ENCODE measurements around the gene SYCP1. TPM values are rescaled to one million over a fixed set of nuclear protein-coding genes. Genes with fewer than 3 reads are reported as not detected.

The SYCP1 gene
- total and polyA plus RNA-seq, 5 donors from 2014 or later, result not detected

DNA sequence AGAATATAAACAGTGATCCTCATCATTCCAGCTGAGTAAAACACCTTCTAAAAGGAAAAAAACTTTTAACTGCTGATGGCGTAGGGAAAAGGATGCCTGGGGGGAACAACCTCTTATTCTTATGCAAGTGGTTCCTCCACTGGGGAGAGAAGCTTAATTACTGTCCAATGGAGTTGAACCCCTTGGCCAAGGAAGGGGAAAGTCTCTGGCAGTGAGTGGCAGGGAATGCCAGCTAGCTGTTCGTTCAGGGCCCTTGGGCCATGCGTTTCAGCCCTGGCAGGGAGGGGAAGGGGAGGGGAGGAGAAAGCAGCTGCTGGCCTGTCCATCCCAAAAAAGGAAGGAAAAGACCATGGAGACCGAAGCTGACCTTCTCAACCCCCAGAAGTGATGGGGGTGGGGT is 22.6 kb upstream of the SYCP1 start:
- no peak overlapping the region for H3K27ac Mint-ChIP-seq
- H3K4me1 Mint-ChIP-seq, result no peaks in the 10 kb centered on the region
- DNase-seq (no peak), ATAC-seq (ENCODE audit: low read depth in 2 of 2) (no peak)
- Histone ChIP-seq H3K9me3 (ENCODE audit: control insufficient read depth in 2 of 2, low read length in 2 of 2) (no peaks in the 10 kb centered on the region), H3K27ac (ENCODE audit: insufficient read depth, low read length, poor library complexity, severe bottlenecking) (no peak overlapping the region), H3K4me1 (ENCODE audit: control insufficient read depth, insufficient read depth, low read length, poor library complexity, severe bottlenecking) (no peaks in the 10 kb centered on the region), H3K36me3 (ENCODE audit: control insufficient read depth, insufficient read depth, low read length) (no peaks in the 10 kb centered on the region), H3K27me3 (ENCODE audit: control insufficient read depth, insufficient read depth, low read length) (no peaks in the 10 kb centered on the region), H3K4me3 (ENCODE audit: low read depth, low read length) (no peak overlapping the region)
- H3K27me3 Mint-ChIP-seq, result no peaks in the 10 kb centered on the region
- H3K4me3 Mint-ChIP-seq, result no peak overlapping the region
- H3K36me3 Mint-ChIP-seq, result peaks cover 3% of the 10 kb centered on the region
- H3K9me3 Mint-ChIP-seq, result peaks cover 0 to 3% (median 0%) of the 10 kb centered on the region in 7 donors

DNA sequence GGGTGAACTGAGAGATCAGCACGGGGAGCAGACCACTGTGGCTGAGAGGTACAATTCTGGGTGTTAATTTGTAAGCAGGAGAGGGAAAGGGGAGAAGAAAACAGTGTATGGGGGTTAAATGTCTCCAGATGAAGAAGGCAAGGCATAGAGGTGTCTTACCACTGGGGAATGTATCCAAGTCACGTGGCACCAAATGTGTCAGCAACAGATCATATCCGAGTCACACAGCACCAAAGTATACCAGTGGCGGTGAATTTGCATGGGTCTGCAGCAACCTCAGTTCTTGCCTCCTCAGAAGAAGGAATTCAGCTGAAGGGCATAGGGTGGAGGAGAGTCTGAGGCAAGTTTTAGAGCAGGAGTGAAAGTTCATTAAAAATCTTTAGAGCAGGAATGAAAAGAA is 21.2 kb upstream of the SYCP1 start:
- H3K9me3 ChIP-seq (ENCODE audit: control insufficient read depth in 2 of 2, low read length in 2 of 2), result no peaks in the 10 kb centered on the region
- H3K36me3 ChIP-seq (ENCODE audit: control insufficient read depth, insufficient read depth, low read length), result no peaks in the 10 kb centered on the region
- H3K4me3 Mint-ChIP-seq, result no peak overlapping the region
- peaks cover 3% of the 10 kb centered on the region for H3K27me3 Mint-ChIP-seq
- H3K27ac ChIP-seq (ENCODE audit: insufficient read depth, low read length, poor library complexity, severe bottlenecking), result no peak overlapping the region
- no peak for ATAC-seq (ENCODE audit: low read depth in 2 of 2)
- H3K4me1 ChIP-seq (ENCODE audit: control insufficient read depth, insufficient read depth, low read length, poor library complexity, severe bottlenecking), result no peaks in the 10 kb centered on the region
- no peak overlapping the region for H3K4me3 ChIP-seq (ENCODE audit: low read depth, low read length)
- peaks cover 0 to 3% (median 0%) of the 10 kb centered on the region in 7 donors for H3K9me3 Mint-ChIP-seq
- no peak for DNase-seq
- H3K4me1 Mint-ChIP-seq, result peaks cover 0 to 1% (median 0%) of the 10 kb centered on the region in 4 donors
- H3K27me3 ChIP-seq (ENCODE audit: control insufficient read depth, insufficient read depth, low read length), result no peaks in the 10 kb centered on the region
- H3K36me3 Mint-ChIP-seq, result peaks cover 3% of the 10 kb centered on the region
- H3K27ac Mint-ChIP-seq, result peak overlapping the region in 1 of 3 donors; percentile 21

DNA sequence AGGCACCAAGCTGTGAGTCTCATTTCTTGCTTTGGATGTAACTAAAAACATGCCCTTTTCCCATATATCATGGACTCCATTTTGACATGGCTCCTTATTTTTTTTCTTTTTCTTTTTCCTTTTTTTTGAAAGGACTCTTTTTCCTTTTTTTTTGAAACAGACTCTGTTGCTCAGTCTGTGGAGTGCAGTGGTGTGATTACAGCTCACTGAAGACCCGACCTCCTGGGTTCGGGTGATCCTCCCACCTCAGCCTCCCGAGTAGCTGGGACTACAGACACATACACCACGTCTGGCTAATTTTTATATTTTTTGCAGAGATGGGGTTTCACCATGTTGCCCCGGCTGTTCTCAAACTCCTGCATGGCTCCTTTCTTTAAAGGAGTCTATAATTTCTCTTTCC is 10.4 kb upstream of the SYCP1 start:
- Histone ChIP-seq H3K4me3 (ENCODE audit: low read depth, low read length) (no peak overlapping the region), H3K27me3 (ENCODE audit: control insufficient read depth, insufficient read depth, low read length) (peaks cover 10% of the 10 kb centered on the region), H3K9me3 (ENCODE audit: control insufficient read depth in 2 of 2, low read length in 2 of 2) (no peaks in the 10 kb centered on the region), H3K27ac (ENCODE audit: insufficient read depth, low read length, poor library complexity, severe bottlenecking) (no peak overlapping the region), H3K4me1 (ENCODE audit: control insufficient read depth, insufficient read depth, low read length, poor library complexity, severe bottlenecking) (no peaks in the 10 kb centered on the region), H3K36me3 (ENCODE audit: control insufficient read depth, insufficient read depth, low read length) (no peaks in the 10 kb centered on the region)
- DNase-seq (no peak), ATAC-seq (ENCODE audit: low read depth in 2 of 2) (no peak)
- no peaks in the 10 kb centered on the region for H3K36me3 Mint-ChIP-seq
- H3K4me3 Mint-ChIP-seq, result no peak overlapping the region
- no peaks in the 10 kb centered on the region for H3K4me1 Mint-ChIP-seq
- H3K27me3 Mint-ChIP-seq, result peaks cover 51% of the 10 kb centered on the region
- no peak overlapping the region for H3K27ac Mint-ChIP-seq
- peaks cover 0 to 2% (median 0%) of the 10 kb centered on the region in 7 donors for H3K9me3 Mint-ChIP-seq

DNA sequence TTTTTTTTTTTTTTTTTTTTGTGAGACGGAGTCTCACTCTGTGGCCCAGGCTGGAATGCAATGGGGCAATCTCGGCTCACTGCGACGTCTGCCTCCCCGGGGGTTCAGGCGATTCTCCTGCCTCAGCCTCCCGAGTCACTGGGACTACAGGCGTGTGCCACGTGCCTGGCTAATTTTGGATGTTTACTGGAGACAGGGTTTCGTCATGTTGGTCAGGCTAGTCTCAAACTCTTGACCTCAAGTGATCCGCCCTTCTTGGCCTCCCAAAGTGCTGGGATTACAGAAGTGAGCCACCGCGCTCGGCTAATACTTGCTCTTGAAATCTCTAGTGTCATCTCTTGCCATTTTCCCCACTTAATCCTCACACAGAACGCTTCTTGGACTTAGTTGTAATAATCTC is 1.1 kb upstream of the SYCP1 start:
- no peak overlapping the region for H3K27ac Mint-ChIP-seq
- ATAC-seq (ENCODE audit: low read depth in 2 of 2), result no peak

DNA sequence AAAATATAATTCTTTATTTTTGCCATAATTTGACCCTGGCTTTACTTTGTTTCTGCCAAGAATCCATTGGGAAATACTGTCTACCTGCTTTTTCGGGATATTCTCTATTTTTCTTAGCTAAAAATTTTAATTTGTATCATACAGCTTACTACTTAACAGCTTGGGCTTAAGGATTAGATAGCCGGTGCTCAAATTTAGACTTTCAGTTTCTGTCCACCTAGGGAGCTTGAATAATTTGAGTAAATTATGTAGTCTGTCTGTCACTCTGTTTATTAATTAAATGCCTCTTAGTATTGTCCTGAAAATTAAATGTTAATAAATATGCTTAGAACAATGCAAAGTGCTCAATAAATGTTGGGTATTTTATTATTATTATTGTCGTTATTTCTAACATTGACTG is 6.7 kb downstream of the SYCP1 start:
- ATAC-seq (ENCODE audit: low read depth in 2 of 2), result no peak
- peaks cover 2% of the 10 kb centered on the region for H3K27me3 ChIP-seq (ENCODE audit: control insufficient read depth, insufficient read depth, low read length)
- Mint-ChIP-seq H3K27me3 (peaks cover 22% of the 10 kb centered on the region), H3K36me3 (no peaks in the 10 kb centered on the region), H3K4me1 (no peaks in the 10 kb centered on the region), H3K9me3 (no peaks in the 10 kb centered on the region), H3K27ac (no peak overlapping the region), H3K4me3 (no peak overlapping the region)
- H3K9me3 ChIP-seq (ENCODE audit: control insufficient read depth in 2 of 2, low read length in 2 of 2), result no peaks in the 10 kb centered on the region
- H3K4me3 ChIP-seq (ENCODE audit: low read depth, low read length), result no peak overlapping the region
- no peak for DNase-seq
- H3K4me1 ChIP-seq (ENCODE audit: control insufficient read depth, insufficient read depth, low read length, poor library complexity, severe bottlenecking), result no peaks in the 10 kb centered on the region
- no peak overlapping the region for H3K27ac ChIP-seq (ENCODE audit: insufficient read depth, low read length, poor library complexity, severe bottlenecking)
- H3K36me3 ChIP-seq (ENCODE audit: control insufficient read depth, insufficient read depth, low read length), result no peaks in the 10 kb centered on the region

More for the DNA sequence above, 1.1 kb upstream of the SYCP1 start:
- no peaks in the 10 kb centered on the region for H3K36me3 ChIP-seq (ENCODE audit: control insufficient read depth, insufficient read depth, low read length)
- no peak overlapping the region for H3K4me3 Mint-ChIP-seq
- H3K4me1 ChIP-seq (ENCODE audit: control insufficient read depth, insufficient read depth, low read length, poor library complexity, severe bottlenecking), result peaks cover 5% of the 10 kb centered on the region
- peaks cover 0 to 10% (median 4%) of the 10 kb centered on the region in 4 donors for H3K4me1 Mint-ChIP-seq
- H3K27me3 ChIP-seq (ENCODE audit: control insufficient read depth, insufficient read depth, low read length), result peaks cover 13% of the 10 kb centered on the region
- H3K4me3 ChIP-seq (ENCODE audit: low read depth, low read length), result no peak overlapping the region
- no peaks in the 10 kb centered on the region for H3K9me3 ChIP-seq (ENCODE audit: control insufficient read depth in 2 of 2, low read length in 2 of 2)
- peaks cover 50% of the 10 kb centered on the region for H3K27me3 Mint-ChIP-seq
- no peak overlapping the region for H3K27ac ChIP-seq (ENCODE audit: insufficient read depth, low read length, poor library complexity, severe bottlenecking)
- H3K9me3 Mint-ChIP-seq, result peaks cover 0 to 9% (median 1%) of the 10 kb centered on the region in 7 donors
- H3K36me3 Mint-ChIP-seq, result no peaks in the 10 kb centered on the region
- DNase-seq, result no peak

DNA sequence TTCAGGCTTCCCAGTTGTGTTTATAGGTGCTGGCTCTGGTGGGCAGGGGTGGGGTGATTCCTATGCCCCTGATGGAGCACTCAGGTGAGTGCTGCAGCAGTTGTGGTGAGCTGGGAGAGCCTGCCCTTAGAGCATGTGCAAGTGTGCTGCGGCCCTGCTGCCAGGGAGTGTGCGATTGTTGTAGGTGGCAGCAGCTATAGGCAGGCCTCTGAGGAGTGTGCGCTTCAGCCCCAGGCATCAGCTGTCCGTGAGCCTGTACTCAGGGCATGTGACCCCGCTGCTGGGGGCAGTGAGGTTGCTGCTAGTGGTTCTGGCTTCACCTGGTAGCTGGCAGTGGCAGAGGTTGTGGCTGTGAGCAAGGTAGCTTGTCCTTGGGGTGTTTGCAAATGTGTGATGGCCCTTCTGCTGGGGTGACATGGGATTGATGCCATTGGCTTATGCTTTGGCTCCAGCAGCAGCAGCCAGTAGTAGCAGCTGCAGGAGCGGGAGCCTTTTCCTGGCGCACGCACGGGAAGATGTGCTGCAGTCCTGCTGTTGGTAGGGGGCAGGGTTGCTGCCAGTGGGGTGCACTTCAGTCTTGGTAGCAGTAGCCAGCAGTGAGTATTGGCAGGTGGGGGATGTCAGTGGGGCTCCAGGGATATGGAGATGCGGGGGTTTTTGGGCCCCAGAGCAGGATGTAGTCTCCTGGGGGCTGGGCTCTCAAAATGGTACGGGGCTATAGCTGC is 37.7 kb downstream of the SYCP1 start:
- Mint-ChIP-seq H3K4me3 (peak overlapping the region in 1 of 4 donors; percentile 51), H3K27ac (no peak overlapping the region), H3K4me1 (no peaks in the 10 kb centered on the region), H3K36me3 (no peaks in the 10 kb centered on the region), H3K9me3 (no peaks in the 10 kb centered on the region), H3K27me3 (peaks cover 26% of the 10 kb centered on the region)
- H3K4me1 ChIP-seq (ENCODE audit: control insufficient read depth, insufficient read depth, low read length, poor library complexity, severe bottlenecking), result no peaks in the 10 kb centered on the region
- DNase-seq, result no peak
- no peak for ATAC-seq (ENCODE audit: low read depth in 2 of 2)
- H3K27me3 ChIP-seq (ENCODE audit: control insufficient read depth, insufficient read depth, low read length), result peaks cover 3% of the 10 kb centered on the region
- no peaks in the 10 kb centered on the region for H3K9me3 ChIP-seq (ENCODE audit: control insufficient read depth in 2 of 2, low read length in 2 of 2)
- no peak overlapping the region for H3K4me3 ChIP-seq (ENCODE audit: low read depth, low read length)
- H3K36me3 ChIP-seq (ENCODE audit: control insufficient read depth, insufficient read depth, low read length), result no peaks in the 10 kb centered on the region
- H3K27ac ChIP-seq (ENCODE audit: insufficient read depth, low read length, poor library complexity, severe bottlenecking), result no peak overlapping the region

DNA sequence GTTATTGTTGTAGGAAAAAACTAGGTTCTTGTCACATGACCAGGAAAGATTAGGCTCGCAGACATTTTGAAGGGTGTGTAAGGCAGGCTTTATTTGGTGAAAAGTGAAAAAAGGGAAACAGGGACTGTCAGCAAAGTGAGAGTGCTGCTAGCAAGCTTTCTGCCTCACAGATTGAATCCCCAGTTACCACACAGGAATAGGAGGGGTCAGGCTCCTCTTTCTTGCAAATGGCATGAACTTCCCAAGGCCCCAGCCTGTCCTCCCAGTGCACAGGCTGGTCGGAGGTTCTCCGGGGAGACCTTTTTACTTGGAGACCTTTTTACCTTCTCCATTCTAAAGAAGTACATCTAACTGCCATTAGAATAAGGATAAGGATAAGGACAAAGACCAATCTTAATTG is 42.1 kb downstream of the SYCP1 start:
- H3K27me3 ChIP-seq (ENCODE audit: control insufficient read depth, insufficient read depth, low read length), result no peaks in the 10 kb centered on the region
- H3K9me3 Mint-ChIP-seq, result peaks cover 0 to 2% (median 0%) of the 10 kb centered on the region in 7 donors
- H3K4me1 Mint-ChIP-seq, result no peaks in the 10 kb centered on the region
- ATAC-seq (ENCODE audit: low read depth in 2 of 2), result no peak
- H3K4me3 ChIP-seq (ENCODE audit: low read depth, low read length), result no peak overlapping the region
- no peak overlapping the region for H3K4me3 Mint-ChIP-seq
- DNase-seq, result no peak
- H3K36me3 Mint-ChIP-seq, result no peaks in the 10 kb centered on the region
- no peaks in the 10 kb centered on the region for H3K9me3 ChIP-seq (ENCODE audit: control insufficient read depth in 2 of 2, low read length in 2 of 2)
- H3K4me1 ChIP-seq (ENCODE audit: control insufficient read depth, insufficient read depth, low read length, poor library complexity, severe bottlenecking), result no peaks in the 10 kb centered on the region
- peaks cover 47% of the 10 kb centered on the region for H3K27me3 Mint-ChIP-seq
- no peaks in the 10 kb centered on the region for H3K36me3 ChIP-seq (ENCODE audit: control insufficient read depth, insufficient read depth, low read length)
- no peak overlapping the region for H3K27ac Mint-ChIP-seq
- no peak overlapping the region for H3K27ac ChIP-seq (ENCODE audit: insufficient read depth, low read length, poor library complexity, severe bottlenecking)

DNA sequence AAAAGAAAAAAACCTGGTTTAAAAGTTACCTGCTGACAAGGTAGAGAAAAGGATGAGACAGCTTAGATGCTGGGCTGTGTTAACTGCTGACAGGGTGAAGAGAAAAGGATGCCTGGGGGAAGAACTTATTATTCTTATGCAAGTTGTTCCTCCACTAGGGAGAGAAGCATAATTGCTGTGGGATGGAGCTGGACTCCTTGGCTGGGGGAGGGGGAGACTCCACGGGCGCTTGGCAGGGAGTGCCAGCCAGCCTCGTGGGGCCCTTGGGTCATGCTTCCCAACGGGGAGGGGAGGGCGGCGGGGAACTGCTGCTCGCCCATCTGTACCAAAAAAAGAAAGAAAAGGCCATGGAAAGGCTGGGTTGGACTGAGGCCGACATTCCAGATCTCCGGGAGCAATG is 47.2 kb downstream of the SYCP1 start:
- no peaks in the 10 kb centered on the region for H3K36me3 ChIP-seq (ENCODE audit: control insufficient read depth, insufficient read depth, low read length)
- DNase-seq (no peak), ATAC-seq (ENCODE audit: low read depth in 2 of 2) (no peak)
- Mint-ChIP-seq H3K36me3 (no peaks in the 10 kb centered on the region), H3K9me3 (peaks cover 0 to 2% (median 0%) of the 10 kb centered on the region in 7 donors), H3K4me1 (no peaks in the 10 kb centered on the region), H3K27me3 (peaks cover 38% of the 10 kb centered on the region), H3K4me3 (no peak overlapping the region), H3K27ac (no peak overlapping the region)
- H3K9me3 ChIP-seq (ENCODE audit: control insufficient read depth in 2 of 2, low read length in 2 of 2), result no peaks in the 10 kb centered on the region
- no peaks in the 10 kb centered on the region for H3K27me3 ChIP-seq (ENCODE audit: control insufficient read depth, insufficient read depth, low read length)
- H3K27ac ChIP-seq (ENCODE audit: insufficient read depth, low read length, poor library complexity, severe bottlenecking), result no peak overlapping the region
- H3K4me3 ChIP-seq (ENCODE audit: low read depth, low read length), result no peak overlapping the region
- H3K4me1 ChIP-seq (ENCODE audit: control insufficient read depth, insufficient read depth, low read length, poor library complexity, severe bottlenecking), result no peaks in the 10 kb centered on the region

All from CD4-positive, CD25-positive, alpha-beta regulatory T cell (primary cell).